GM12872 (cell line): ENCODE data around the gene CIAPIN1.

ENCODE experiments used
- TF ChIP-seq, protein P1 (sequence below): IDR thresholded peaks from 3 replicates; pipeline ENCODE4 v1.5.1; 2011; ENCODE audit warnings: low read depth, mild to moderate bottlenecking, low read length, moderate library complexity; ENCODE audit not compliant: insufficient read depth

Gene CIAPIN1

DNA sequence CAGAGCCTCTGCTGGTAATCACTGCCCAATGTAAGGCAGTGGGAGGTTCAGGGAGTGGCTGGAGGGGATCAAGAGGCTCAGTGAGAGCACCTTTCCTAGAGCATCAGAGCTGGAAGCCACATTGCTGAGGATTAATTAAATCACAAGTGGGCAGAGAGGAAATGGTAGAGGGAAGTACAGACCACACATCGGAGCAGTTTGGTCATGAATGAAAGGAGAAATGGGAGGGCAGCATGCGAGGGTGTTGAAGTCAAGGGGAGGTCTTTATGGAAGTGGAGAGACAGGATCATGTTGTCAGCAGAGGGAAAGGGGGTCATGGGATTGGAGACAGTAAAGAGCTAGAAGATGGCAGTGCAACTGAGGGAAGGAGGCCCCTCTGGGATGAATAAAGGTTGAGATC lies 40.3 kb downstream of the CIAPIN1 start:
- TF ChIP-seq, protein P1, sequence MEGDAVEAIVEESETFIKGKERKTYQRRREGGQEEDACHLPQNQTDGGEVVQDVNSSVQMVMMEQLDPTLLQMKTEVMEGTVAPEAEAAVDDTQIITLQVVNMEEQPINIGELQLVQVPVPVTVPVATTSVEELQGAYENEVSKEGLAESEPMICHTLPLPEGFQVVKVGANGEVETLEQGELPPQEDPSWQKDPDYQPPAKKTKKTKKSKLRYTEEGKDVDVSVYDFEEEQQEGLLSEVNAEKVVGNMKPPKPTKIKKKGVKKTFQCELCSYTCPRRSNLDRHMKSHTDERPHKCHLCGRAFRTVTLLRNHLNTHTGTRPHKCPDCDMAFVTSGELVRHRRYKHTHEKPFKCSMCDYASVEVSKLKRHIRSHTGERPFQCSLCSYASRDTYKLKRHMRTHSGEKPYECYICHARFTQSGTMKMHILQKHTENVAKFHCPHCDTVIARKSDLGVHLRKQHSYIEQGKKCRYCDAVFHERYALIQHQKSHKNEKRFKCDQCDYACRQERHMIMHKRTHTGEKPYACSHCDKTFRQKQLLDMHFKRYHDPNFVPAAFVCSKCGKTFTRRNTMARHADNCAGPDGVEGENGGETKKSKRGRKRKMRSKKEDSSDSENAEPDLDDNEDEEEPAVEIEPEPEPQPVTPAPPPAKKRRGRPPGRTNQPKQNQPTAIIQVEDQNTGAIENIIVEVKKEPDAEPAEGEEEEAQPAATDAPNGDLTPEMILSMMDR = no peak

DNA sequence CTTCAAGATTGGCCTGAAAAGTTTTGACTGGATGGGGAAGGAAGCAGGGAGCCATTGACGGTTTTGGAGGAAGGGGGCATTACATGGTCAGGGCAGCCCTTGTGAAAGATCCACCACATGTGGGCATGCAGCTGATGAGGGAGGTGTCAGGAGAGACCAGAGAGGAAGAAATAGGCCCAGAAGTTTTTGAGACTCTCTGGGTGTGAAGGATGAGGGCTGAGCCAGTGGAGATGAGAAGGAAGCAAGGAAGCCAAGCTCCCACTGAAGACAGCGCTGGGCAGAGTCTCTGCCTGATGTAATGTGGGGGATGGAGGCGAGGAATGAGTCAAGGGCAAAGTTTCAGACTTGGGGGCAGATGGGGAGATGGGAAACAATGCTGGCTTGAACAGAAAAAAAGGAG lies 42.1 kb downstream of the CIAPIN1 start:
- TF ChIP-seq, protein P1 = no peak

DNA sequence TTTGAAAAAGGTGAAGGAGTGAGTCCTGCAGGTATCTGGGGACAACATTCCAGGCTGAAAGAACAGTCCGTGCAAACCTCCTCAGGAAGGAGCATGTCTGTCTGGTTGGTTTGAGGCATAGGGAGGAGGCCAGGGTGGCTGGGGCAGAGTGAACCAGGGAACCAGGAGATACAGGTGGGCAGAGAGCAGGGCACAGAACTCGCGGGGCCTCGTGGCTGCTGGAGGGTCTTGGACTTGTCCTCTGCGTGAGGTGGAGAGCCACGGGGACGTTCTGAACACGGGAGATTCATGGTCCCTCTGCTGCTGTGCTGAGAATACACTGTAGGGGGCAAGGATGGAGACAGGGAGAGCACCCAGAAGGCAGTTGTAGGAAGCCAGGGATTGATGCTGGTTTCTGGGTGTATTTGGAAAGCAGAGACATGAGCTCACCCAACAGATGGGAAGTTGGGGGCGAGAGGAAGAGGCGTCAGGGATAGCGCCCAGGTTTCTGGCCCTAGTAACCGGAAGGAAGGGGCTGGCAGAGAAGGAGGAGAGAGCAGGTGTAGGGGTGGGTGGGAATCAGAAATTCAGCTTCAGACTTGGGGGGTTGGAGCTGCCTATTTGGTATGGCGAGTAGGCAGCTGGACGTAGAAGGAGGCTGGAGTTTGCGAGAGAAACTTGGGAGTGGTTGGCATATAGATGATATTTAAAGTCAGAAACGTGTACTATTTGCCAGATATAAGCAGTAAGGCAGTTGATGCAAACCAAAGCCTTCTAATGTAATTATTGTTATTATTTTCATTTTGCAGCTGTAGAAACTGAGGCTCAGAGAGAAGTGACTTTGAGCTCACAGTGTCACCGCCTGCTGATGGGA lies 43.0 kb downstream of the CIAPIN1 start, which contains the start of gene CCL17:
TSS of gene CCL17 (plus strand) at position 803 of the 853 bp plus-strand sequence. CDS start 9,166 bp downstream, outside the sequence.
- TF ChIP-seq, protein P1 = no peak

DNA sequence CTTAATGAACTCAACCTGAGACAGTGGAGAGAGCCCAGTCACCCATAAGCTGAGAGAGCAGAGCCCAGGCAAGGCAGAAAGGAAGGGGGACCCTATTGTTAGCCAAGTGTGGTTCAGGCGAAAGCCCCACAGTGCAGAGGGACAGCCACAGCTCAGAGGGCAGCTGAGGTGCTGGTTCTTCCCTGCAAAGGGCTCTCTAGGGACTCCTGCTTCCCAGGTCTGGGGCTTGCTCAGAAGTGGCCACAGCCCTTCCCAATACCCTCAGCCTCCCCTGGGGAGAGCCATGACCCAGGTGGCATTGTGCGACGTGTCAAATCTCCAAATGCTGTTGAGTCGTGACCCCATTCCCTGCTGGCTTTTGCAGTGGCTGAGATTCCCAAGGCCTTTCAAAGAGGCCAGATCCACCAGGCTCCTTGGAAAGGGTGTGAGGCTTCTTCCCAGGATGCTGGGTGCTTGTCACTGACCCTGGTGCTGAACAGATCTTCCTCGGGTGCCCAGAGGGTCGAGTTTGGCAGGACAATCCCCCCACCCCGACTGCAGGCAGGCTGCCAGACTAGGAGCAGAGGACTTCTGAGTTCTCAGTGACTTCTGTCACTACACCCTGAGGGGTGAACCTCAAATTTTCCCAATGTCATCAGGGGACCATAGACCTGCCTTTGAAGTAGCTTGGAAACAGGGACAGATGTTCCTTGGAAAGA lies 45.1 kb downstream of the CIAPIN1 start:
- TF ChIP-seq, protein P1 = no peak

DNA sequence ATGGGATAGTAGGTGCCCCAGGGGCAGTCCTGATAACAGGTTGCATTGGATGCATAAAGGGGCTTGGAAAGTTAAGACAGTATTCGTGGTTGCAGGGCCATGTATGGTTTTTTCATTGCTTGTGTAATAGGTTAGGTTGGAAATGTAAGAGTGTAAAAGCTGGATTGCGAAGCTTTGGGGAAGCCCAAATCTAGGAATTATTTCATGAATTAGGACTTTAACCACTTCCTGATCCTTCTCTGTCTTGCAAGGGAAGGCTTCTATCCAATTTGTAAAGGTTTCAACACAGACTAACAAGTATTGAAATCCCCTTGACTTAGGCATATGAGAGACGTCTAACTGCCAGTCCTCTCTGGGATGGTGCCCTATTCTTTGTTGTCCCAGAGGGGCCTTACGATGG lies 50.4 kb downstream of the CIAPIN1 start:
- TF ChIP-seq, protein P1 = no peak

DNA sequence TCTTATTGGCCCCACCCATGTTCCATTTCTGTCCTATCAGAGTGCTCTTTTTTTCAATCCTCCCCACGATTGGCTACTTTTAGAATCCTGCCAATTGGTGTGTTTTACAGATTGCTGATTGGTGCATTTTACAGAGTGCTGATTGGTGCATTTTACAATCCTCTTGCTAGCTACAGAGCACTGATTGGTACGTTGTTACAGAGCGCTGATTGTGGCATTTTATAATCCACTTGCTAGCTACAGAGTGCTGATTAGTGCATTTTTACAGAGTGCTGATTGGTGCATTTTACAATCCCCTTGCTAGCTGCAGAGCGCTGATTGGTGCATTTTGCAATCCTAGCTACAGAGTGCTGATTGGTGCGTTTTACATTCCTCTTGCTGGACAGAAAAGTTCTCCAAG lies 52.2 kb downstream of the CIAPIN1 start:
- TF ChIP-seq, protein P1 = no peak

DNA sequence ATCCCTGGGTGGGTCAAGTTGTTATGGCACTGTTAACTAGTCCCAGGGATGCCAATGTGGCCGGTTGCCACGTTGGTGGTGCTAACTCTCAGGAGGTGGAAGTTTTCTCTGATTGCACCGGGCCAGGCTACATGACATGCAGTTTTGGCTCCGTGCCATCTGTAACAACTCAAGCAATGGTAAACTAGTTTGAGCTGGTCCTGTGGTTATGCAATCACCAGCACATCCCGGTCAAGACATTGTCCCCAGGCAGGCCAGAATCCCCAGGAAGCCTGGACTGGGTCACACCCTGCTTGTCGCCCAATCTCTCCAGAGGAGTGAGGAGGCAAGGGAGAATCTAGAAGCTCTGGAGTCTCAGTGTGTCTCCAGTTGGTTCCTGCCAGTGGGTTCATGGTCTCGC lies 52.7 kb downstream of the CIAPIN1 start:
- TF ChIP-seq, protein P1 = no peak
